Measurements from ENCODE around the gene STMP1. TPM values are rescaled to one million over a fixed set of nuclear protein-coding genes. Genes with fewer than 3 reads are reported as not detected.
"Not testable (repeated sequence)": the region's sequence is repeated elsewhere in the genome, so short reads cannot be mapped to it uniquely, and the experiment has no call there.

Gene STMP1
- total RNA-seq (2014; rRNA removed; shearing (Covaris generic); ENCODE audit: low replicate concordance) = 15.0 TPM in 2 replicates

- Histone ChIP-seq H3K4me3 (peak within 1 kb of the TSS; percentile 91), H3K27me3 (no peaks in the 10 kb centered on the region), H3K9me3 (no peaks in the 10 kb centered on the region), H3K36me3 (no peaks in the 10 kb centered on the region)
- DNase-seq = peak; percentile 89
Measured at GRCh38 chr7:135662373-135663114, at the start of gene STMP1. Gene STMP1 (plus strand): TSS chr7:135662514.

DNA sequence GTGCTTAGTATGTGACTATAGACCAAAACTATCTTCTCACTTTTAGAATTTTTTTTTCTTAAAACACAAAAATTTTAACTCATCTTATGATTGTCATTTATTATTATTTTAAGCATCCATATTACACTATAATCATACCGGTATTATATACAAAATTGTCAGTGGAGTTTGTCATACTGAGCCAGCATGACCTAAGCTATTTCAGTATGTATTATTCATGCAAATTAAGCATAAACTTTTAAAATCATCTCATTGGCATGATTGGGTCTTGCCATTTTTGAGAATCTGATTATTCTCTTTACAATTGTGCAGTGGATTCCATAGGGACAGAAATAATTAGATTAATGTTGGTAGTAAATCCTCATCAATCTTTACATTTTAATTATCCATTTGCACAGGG lies 46.2 kb upstream of the STMP1 start:
- DNase-seq = no peak
- Histone ChIP-seq H3K4me3 (no peak overlapping the region), H3K36me3 (peaks cover 27% of the 10 kb centered on the region), H3K9me3 (no peaks in the 10 kb centered on the region), H3K27me3 (no peaks in the 10 kb centered on the region)

DNA sequence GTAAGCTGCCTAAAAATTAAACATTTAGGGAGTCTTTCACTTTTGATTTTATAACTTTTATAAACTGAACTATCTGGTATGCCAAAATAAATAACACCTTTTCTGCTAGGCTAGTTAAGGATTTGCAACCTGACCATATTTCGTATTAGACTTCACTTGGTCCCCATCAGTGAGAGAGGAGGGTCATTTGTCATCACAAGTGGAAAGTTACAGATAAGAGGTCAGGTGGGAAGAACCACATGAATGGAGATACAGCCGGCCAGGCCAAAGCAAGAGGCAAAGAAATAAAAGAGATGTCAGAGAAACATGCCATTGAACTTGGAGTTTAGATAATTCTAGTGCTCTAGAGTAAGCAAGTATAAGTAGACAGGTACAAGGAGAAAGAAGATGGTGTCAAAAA lies 44.5 kb upstream of the STMP1 start:
- DNase-seq = no peak
- Histone ChIP-seq H3K4me3 (no peak overlapping the region), H3K36me3 (peaks cover 30% of the 10 kb centered on the region), H3K27me3 (no peaks in the 10 kb centered on the region), H3K9me3 (no peaks in the 10 kb centered on the region)

DNA sequence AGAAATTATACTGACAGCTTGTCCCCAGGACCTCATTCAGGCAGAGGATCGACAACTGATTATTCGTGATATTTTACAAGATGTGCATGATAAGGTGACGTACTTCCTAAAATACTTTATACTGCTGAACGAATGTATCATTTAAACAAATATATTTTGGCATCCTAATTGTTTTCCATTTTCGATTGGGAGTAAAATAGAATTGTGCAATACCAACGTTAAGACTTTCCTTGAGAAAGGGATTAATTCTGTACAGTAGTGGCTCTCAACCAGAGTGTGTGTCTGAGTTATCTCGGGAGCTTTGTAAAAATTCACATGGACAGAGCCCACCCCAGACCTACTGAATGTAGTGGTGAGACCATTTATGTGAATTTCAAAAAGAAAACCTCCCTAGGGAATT lies 43.8 kb upstream of the STMP1 start:
- Histone ChIP-seq H3K4me3 (no peak overlapping the region), H3K27me3 (no peaks in the 10 kb centered on the region), H3K36me3 (peaks cover 35% of the 10 kb centered on the region), H3K9me3 (no peaks in the 10 kb centered on the region)
- DNase-seq = no peak

GRCh38 chr7:135620447-135620846 lies 41.9 kb upstream of the STMP1 start:
- Histone ChIP-seq H3K36me3 (peaks cover 37% of the 10 kb centered on the region), H3K4me3 (no peak overlapping the region), H3K27me3 (no peaks in the 10 kb centered on the region), H3K9me3 (no peaks in the 10 kb centered on the region)
- no peak for DNase-seq

GRCh38 chr7:135620980-135621850 lies 41.1 kb upstream of the STMP1 start:
- peak; percentile 6 for DNase-seq
- H3K36me3 ChIP-seq = peaks cover 37% of the 10 kb centered on the region
- no peak overlapping the region for H3K4me3 ChIP-seq

GRCh38 chr7:135634191-135634878 lies 28.0 kb upstream of the STMP1 start:
- Histone ChIP-seq H3K9me3 (no peaks in the 10 kb centered on the region), H3K27me3 (no peaks in the 10 kb centered on the region), H3K36me3 (peaks cover 34% of the 10 kb centered on the region), H3K4me3 (no peak overlapping the region)
- DNase-seq = no peak

More at GRCh38 chr7:135620980-135621850, 41.1 kb upstream of the STMP1 start:
- H3K9me3 ChIP-seq = no peaks in the 10 kb centered on the region
- no peaks in the 10 kb centered on the region for H3K27me3 ChIP-seq

GRCh38 chr7:135639690-135640089 lies 22.6 kb upstream of the STMP1 start:
- DNase-seq = not testable (repeated sequence)

GRCh38 chr7:135644154-135644553 lies 18.2 kb upstream of the STMP1 start:
- no peak overlapping the region for H3K4me3 ChIP-seq
- no peaks in the 10 kb centered on the region for H3K9me3 ChIP-seq
- no peaks in the 10 kb centered on the region for H3K27me3 ChIP-seq
- DNase-seq = no peak
- peaks cover 29% of the 10 kb centered on the region for H3K36me3 ChIP-seq

More at GRCh38 chr7:135639690-135640089, 22.6 kb upstream of the STMP1 start:
- H3K4me3 ChIP-seq, H3K27me3 ChIP-seq, H3K9me3 ChIP-seq: not testable (repeated sequence)
- peaks cover 20% of the 10 kb centered on the region for H3K36me3 ChIP-seq

GRCh38 chr7:135644729-135645128 lies 17.6 kb upstream of the STMP1 start:
- no peaks in the 10 kb centered on the region for H3K9me3 ChIP-seq
- no peak overlapping the region for H3K4me3 ChIP-seq
- H3K27me3 ChIP-seq = no peaks in the 10 kb centered on the region
- H3K36me3 ChIP-seq = peaks cover 33% of the 10 kb centered on the region
- DNase-seq = no peak

DNA sequence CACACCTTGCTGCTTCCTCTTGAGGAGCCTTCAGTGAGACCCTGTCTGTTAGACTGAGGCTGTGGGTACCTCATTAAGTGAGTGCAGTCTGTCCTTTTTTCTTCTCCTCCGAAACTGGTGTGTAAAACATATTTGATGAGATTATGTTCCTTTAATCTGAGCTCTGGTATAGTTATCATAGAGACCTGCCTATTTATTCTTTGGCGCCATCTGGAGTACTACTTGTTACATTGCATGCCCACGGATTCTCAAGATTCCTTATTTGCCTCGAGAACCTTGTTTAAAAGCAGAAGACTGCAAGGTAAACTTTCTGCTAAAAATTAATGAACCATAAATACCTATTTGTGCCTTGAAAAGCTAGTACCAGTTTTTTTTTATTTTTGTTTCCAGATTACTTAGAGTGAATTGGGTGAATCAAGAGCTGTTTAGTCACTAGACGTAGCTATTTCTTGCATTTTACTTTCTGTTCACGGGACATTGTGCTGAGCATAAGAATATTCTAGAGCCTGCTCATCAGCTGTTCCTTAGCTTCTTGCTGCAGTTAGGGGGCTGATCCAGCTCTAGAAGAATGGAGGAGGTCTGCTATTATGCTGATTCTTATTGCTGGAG lies 16.9 kb upstream of the STMP1 start:
- no peak for DNase-seq
- Histone ChIP-seq H3K36me3 (peaks cover 33% of the 10 kb centered on the region), H3K4me3 (no peak overlapping the region), H3K9me3 (no peaks in the 10 kb centered on the region), H3K27me3 (no peaks in the 10 kb centered on the region)

GRCh38 chr7:135647755-135648154 lies 14.6 kb upstream of the STMP1 start:
- no peaks in the 10 kb centered on the region for H3K27me3 ChIP-seq
- H3K4me3 ChIP-seq = no peak overlapping the region
- no peaks in the 10 kb centered on the region for H3K9me3 ChIP-seq
- H3K36me3 ChIP-seq = peaks cover 33% of the 10 kb centered on the region
- no peak for DNase-seq

GRCh38 chr7:135648235-135648634 lies 14.1 kb upstream of the STMP1 start:
- Histone ChIP-seq H3K27me3 (no peaks in the 10 kb centered on the region), H3K4me3 (no peak overlapping the region), H3K36me3 (peaks cover 33% of the 10 kb centered on the region), H3K9me3 (no peaks in the 10 kb centered on the region)
- DNase-seq = no peak

DNA sequence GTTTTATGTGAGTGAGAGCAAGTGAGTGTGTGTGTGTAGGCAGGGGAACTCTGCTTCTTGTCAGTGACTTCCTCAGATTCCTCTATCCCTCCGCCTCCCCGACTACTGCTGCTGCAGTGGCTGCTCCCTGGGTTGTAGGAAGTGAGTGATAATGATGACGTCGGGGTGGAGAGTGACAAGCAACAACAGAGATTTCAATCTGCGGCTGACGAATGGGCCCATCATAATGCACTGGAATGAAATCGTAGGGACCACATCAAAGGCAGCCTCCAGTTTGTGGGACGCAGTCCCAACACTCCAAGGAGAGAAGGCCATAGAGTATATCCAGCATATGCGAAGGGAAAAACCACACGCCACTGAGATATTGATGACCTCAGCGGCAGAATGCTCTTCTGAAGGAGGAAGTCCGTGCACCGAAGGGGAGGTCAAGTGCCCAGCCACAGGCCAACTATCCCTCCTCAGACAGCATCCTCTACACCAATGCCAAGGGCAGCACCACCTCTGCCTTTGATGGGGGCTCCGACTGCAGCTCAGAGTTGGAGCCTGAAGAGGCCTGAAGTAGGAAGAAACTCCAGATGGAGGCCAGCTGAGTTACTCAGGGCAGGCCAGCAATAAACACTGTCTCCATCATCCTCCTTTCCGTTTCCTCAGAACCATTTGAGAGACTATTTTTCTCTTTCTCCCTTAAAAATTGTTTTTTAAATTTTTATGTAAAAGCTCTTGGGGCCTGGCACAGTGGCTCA lies 11.3 kb upstream of the STMP1 start:
- Histone ChIP-seq H3K36me3 (peaks cover 19% of the 10 kb centered on the region), H3K4me3 (no peak overlapping the region), H3K27me3 (no peaks in the 10 kb centered on the region), H3K9me3 (no peaks in the 10 kb centered on the region)
- no peak for DNase-seq

DNA sequence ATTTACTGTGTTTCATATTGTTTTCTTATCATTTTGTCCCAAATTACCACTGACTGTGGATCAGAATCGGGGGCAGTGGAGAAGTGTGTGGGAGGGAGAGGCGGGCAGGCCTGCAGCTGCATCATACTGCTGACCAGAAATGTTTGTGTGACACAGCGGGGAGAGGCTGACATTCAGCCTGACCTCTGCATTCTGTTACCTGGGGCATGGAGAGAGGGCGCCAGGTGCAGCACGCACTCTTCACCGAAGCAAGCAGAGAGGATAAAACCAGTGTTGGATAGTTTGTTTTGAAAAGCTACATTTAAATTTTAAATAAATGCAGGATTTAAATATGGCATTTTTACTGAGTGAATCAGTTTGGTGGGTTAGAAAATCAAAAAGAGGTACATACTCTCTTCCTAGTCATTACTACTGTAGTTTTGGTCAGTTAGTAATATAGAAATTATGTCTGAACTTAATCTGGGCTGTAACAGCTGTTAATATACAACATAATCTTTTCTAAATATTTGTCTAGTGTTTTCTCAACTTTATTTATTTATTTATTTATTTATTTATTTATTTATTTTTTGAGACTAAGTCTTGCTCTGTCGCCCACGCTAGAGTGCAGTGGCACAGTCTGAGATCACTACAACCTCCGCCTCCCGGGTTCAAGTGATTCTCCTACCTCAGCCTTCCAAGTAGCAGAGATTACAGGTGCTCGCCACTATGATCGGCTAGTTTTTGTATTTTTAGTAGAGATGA lies 8.8 kb upstream of the STMP1 start:
- no peak for DNase-seq
- Histone ChIP-seq H3K36me3 (peaks cover 8% of the 10 kb centered on the region; the same call in 1 of the 2 replicates), H3K9me3 (no peaks in the 10 kb centered on the region), H3K27me3 (no peaks in the 10 kb centered on the region), H3K4me3 (no peak overlapping the region)
